HG03196 (cell line): ENCODE measurements around the gene NRBF2.
"Not testable (repeated sequence)": the region's sequence is repeated elsewhere in the genome, so short reads cannot be mapped to it uniquely, and the experiment has no call there.

Experiments
- ATAC-seq: cut with Tn5 transposase; IDR thresholded peaks from one replicate; pipeline ENCODE4 v1.9.1; 2021; ENCODE audit not compliant: unreplicated experiment

NRBF2 gene

GRCh38 chr10:63116452-63117072 lies 16.6 kb upstream of the NRBF2 start:
- no peak for ATAC-seq

GRCh38 chr10:63119041-63119440 lies 14.1 kb upstream of the NRBF2 start:
- ATAC-seq, result no peak

GRCh38 chr10:63120554-63120953 lies 12.6 kb upstream of the NRBF2 start:
- no peak for ATAC-seq

GRCh38 chr10:63123727-63124362 lies 9.3 kb upstream of the NRBF2 start:
- ATAC-seq, result no peak

GRCh38 chr10:63125459-63125858 lies 7.7 kb upstream of the NRBF2 start:
- no peak for ATAC-seq

- no peak for ATAC-seq
Observed at GRCh38 chr10:63128443-63128842, 4.7 kb upstream of the NRBF2 start.

GRCh38 chr10:63129888-63130287 lies 3.2 kb upstream of the NRBF2 start:
- ATAC-seq, result no peak

GRCh38 chr10:63132651-63133055 lies 475 bp upstream of the NRBF2 start:
- no peak for ATAC-seq

- ATAC-seq, result no peak
Observed at GRCh38 chr10:63133821-63134557, 861 bp downstream of the NRBF2 start.

GRCh38 chr10:63137306-63137705 lies 4.2 kb downstream of the NRBF2 start:
- no peak for ATAC-seq

GRCh38 chr10:63140077-63140476 lies 6.9 kb downstream of the NRBF2 start:
- ATAC-seq, result no peak

- ATAC-seq, result no peak
Observed at GRCh38 chr10:63142136-63142535, 9.0 kb downstream of the NRBF2 start.

GRCh38 chr10:63143987-63144386 lies 10.9 kb downstream of the NRBF2 start:
- no peak for ATAC-seq

GRCh38 chr10:63145782-63146181 lies 12.7 kb downstream of the NRBF2 start:
- ATAC-seq, result no peak

- ATAC-seq, result no peak
Observed at GRCh38 chr10:63146503-63146902, 13.4 kb downstream of the NRBF2 start.

GRCh38 chr10:63150745-63151144 lies 17.6 kb downstream of the NRBF2 start:
- no peak for ATAC-seq

GRCh38 chr10:63153868-63154545 lies 20.9 kb downstream of the NRBF2 start:
- not testable (repeated sequence) for ATAC-seq

GRCh38 chr10:63154546-63155387 lies 21.6 kb downstream of the NRBF2 start:
- no peak for ATAC-seq

GRCh38 chr10:63155388-63156020 lies 22.4 kb downstream of the NRBF2 start:
- no peak for ATAC-seq

- no peak for ATAC-seq
Observed at GRCh38 chr10:63156236-63156635, 23.1 kb downstream of the NRBF2 start.
